ENCODE results near the gene TMEM41B. TPM values are rescaled to one million over a fixed set of nuclear protein-coding genes. Genes with fewer than 3 reads are reported as not detected.
"Not testable (repeated sequence)": the region's sequence is repeated elsewhere in the genome, so short reads cannot be mapped to it uniquely, and the experiment has no call there.

Gene TMEM41B
- total and polyA plus RNA-seq, 2 donors (not counting 1 experiment from before 2014, with no cell fraction given), result 43.7 to 59.1 TPM

DNA sequence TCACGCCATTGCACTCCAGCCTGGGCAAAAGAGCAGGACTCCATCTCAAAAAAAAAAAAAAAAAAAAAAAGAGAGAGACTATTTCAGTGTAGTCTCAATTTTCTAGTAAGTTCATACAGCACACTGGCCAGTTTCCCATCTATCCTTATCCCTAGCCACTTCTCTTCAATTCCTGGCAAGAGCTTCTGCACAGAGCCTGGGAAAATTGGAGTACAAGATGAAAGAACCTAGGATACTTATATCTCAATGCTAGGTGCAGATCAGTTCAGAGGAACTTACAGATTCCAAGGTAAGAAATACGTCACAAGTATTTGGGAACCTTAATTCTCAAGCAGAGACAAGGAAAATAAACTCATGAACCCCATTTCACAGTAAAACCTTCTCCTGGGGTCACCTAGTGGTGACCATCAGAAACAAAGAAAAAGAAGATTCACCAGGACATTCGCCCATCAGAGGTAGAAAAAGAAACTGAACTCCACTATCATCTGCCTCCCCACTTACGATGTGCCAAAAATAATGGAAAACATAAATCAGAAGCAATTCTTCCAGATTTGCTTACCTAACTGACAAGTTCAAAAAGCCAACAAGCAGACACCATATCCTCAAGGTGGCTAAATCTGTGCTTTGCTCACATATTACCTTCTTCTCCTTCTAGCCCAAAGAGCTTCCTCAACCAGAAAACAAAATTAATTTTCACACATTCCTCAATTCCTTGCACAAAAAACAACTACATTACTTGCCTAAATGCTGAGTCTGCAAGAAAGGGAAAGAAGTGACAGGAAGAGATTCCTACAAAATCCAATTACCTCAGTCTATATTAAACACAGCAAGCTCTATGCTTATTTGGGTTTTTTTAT is 54.2 kb downstream of the TMEM41B start:
- no peaks in the 10 kb centered on the region for H3K36me3 ChIP-seq (ENCODE audit: control insufficient read depth, insufficient read depth, low read length)
- H3K9ac ChIP-seq (ENCODE audit: insufficient read depth, low read length), result no peak overlapping the region
- no peaks in the 10 kb centered on the region for H3K9me3 ChIP-seq (ENCODE audit: control insufficient read depth, insufficient read depth, low read depth, low read length)
- no peak for DNase-seq (ENCODE audit: low read depth in 2 of 2)
- no peaks in the 10 kb centered on the region for H4K20me1 ChIP-seq (ENCODE audit: control insufficient read depth, extremely low read depth, insufficient read depth, low read length)
- H2AFZ ChIP-seq (ENCODE audit: low read length), result no peak overlapping the region
- no peaks in the 10 kb centered on the region for H3K27me3 ChIP-seq (ENCODE audit: control insufficient read depth, insufficient read depth, low read length)
- H3K27ac ChIP-seq (ENCODE audit: insufficient read depth, low read length), result no peak overlapping the region
- TF ChIP-seq, protein P1, sequence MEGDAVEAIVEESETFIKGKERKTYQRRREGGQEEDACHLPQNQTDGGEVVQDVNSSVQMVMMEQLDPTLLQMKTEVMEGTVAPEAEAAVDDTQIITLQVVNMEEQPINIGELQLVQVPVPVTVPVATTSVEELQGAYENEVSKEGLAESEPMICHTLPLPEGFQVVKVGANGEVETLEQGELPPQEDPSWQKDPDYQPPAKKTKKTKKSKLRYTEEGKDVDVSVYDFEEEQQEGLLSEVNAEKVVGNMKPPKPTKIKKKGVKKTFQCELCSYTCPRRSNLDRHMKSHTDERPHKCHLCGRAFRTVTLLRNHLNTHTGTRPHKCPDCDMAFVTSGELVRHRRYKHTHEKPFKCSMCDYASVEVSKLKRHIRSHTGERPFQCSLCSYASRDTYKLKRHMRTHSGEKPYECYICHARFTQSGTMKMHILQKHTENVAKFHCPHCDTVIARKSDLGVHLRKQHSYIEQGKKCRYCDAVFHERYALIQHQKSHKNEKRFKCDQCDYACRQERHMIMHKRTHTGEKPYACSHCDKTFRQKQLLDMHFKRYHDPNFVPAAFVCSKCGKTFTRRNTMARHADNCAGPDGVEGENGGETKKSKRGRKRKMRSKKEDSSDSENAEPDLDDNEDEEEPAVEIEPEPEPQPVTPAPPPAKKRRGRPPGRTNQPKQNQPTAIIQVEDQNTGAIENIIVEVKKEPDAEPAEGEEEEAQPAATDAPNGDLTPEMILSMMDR (conservative IDR thresholded peaks at IDR 0.05 in 1 of 2, IDR thresholded peaks at IDR 0.05 in 1 of 2; ENCODE audit: low read depth in 1 of 2, low read length in 2 of 2), result peak; percentile 16 to 17
- TF ChIP-seq EZH2 (IDR thresholded peaks at IDR 0.05; ENCODE audit: low read length, missing control alignments), result no peak
- H3K4me1 ChIP-seq (ENCODE audit: control insufficient read depth, extremely low read depth, insufficient read depth, low read length), result no peaks in the 10 kb centered on the region
- H3K4me3 ChIP-seq (replicated peaks in 1 of 4; ENCODE audit: control extremely low read depth in 1 of 4, insufficient read depth in 1 of 4, low read depth in 3 of 4, low read length in 4 of 4), result no peak overlapping the region
- H3K4me2 ChIP-seq (ENCODE audit: extremely low read depth, insufficient read depth, low read length), result peak overlapping the region; percentile 7
- peaks cover 79% of the 10 kb centered on the region for H3K79me2 ChIP-seq (ENCODE audit: control insufficient read depth, insufficient read depth, low read length)

DNA sequence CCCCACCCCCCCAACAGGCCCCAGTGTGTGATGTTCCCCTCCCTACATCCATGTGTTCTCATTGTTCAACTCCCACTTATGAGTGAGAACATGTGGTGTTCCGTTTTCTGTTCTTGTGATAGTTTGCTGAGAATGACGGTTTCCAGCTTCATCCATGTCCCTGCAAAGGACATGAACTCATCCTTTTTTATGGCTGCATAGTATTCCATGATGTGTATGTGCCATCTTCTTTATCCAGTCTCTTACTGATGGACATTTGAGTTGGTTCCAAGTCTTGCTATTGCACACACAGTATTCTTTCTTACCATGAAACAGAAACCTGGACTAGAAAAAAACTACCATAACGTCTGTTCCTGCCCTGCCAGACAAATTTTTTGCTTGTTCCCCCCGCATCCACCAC is 56.1 kb downstream of the TMEM41B start:
- H3K79me2 ChIP-seq (ENCODE audit: control insufficient read depth, insufficient read depth, low read length), result peaks cover 78% of the 10 kb centered on the region

DNA sequence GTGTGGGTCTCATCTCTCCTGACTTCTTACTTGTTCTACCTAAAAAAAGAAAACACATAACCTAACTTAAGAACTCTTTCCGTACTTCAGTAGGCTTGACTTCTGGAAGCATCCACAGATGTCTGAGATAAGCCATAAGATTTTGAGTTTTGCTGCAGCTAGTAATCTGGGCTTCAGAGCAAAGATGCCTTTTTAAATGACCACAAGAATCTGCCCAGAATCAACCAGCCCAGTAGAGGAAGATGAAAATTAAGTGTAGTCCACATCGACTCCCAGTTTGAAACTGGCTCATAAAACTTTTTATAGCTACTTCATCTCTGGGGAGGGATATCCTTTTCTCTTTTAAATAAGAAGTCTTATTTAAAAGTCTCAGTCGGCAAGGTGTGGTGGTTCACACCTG is 60.0 kb downstream of the TMEM41B start:
- DNase-seq (ENCODE audit: low read depth in 2 of 2), result no peak
- peaks cover 72% of the 10 kb centered on the region for H3K79me2 ChIP-seq (ENCODE audit: control insufficient read depth, insufficient read depth, low read length)
- H3K4me2 ChIP-seq (ENCODE audit: extremely low read depth, insufficient read depth, low read length), result no peak overlapping the region
- no peak for TF ChIP-seq EZH2 (IDR thresholded peaks at IDR 0.05; ENCODE audit: low read length, missing control alignments)
- TF ChIP-seq, protein P1 (conservative IDR thresholded peaks at IDR 0.05 in 1 of 2, IDR thresholded peaks at IDR 0.05 in 1 of 2; ENCODE audit: low read depth in 1 of 2, low read length in 2 of 2), result no peak
- no peaks in the 10 kb centered on the region for H4K20me1 ChIP-seq (ENCODE audit: control insufficient read depth, extremely low read depth, insufficient read depth, low read length)
- H3K9ac ChIP-seq (ENCODE audit: insufficient read depth, low read length), result no peak overlapping the region
- H3K4me1 ChIP-seq (ENCODE audit: control insufficient read depth, extremely low read depth, insufficient read depth, low read length), result no peaks in the 10 kb centered on the region
- H3K27ac ChIP-seq (ENCODE audit: insufficient read depth, low read length), result no peak overlapping the region
- no peak overlapping the region for H2AFZ ChIP-seq (ENCODE audit: low read length)
- no peaks in the 10 kb centered on the region for H3K9me3 ChIP-seq (ENCODE audit: control insufficient read depth, insufficient read depth, low read depth, low read length)
- H3K27me3 ChIP-seq (ENCODE audit: control insufficient read depth, insufficient read depth, low read length), result no peaks in the 10 kb centered on the region
- H3K4me3 ChIP-seq (replicated peaks in 1 of 4; ENCODE audit: control extremely low read depth in 1 of 4, insufficient read depth in 1 of 4, low read depth in 3 of 4, low read length in 4 of 4), result no peak overlapping the region
- no peaks in the 10 kb centered on the region for H3K36me3 ChIP-seq (ENCODE audit: control insufficient read depth, insufficient read depth, low read length)

More for the DNA sequence above, 56.1 kb downstream of the TMEM41B start:
- H3K4me1 ChIP-seq (ENCODE audit: control insufficient read depth, extremely low read depth, insufficient read depth, low read length); H4K20me1 ChIP-seq (ENCODE audit: control insufficient read depth, extremely low read depth, insufficient read depth, low read length); H3K4me2 ChIP-seq (ENCODE audit: extremely low read depth, insufficient read depth, low read length); H3K36me3 ChIP-seq (ENCODE audit: control insufficient read depth, insufficient read depth, low read length); H3K9ac ChIP-seq (ENCODE audit: insufficient read depth, low read length); H3K27ac ChIP-seq (ENCODE audit: insufficient read depth, low read length); H3K4me3 ChIP-seq (replicated peaks in 1 of 4; ENCODE audit: control extremely low read depth in 1 of 4, insufficient read depth in 1 of 4, low read depth in 3 of 4, low read length in 4 of 4); H3K27me3 ChIP-seq (ENCODE audit: control insufficient read depth, insufficient read depth, low read length); H3K9me3 ChIP-seq (ENCODE audit: control insufficient read depth, insufficient read depth, low read depth, low read length); DNase-seq (ENCODE audit: low read depth in 2 of 2); H2AFZ ChIP-seq (ENCODE audit: low read length): not testable (repeated sequence)
